GM12878 (cell line): ENCODE results near the gene TRIAP1. TPM values are rescaled to one million over a fixed set of nuclear protein-coding genes. Genes with fewer than 3 reads are reported as not detected.

Source experiments
- ATAC-seq: fragments of 200-7000 bp; cut with Tn5 transposase; 3 replicates; pipeline ENCODE4 v1.9.1; 2020; ENCODE audit warnings: mild to moderate bottlenecking, moderate library complexity
- BruUV-seq: library from RNA; stranded (reverse); fragments of 400-500 nt; replicated peaks from 2 replicates; lab custom pipeline; 2021; lab: Mats Ljungman, UMichigan
- CTCF ChIA-PET: fragments of 300-600 bp; sonication (Branson Sonifier 250); formaldehyde crosslinking; extraction: SDS; loops from one replicate; lab custom pipeline; 2021; ENCODE audit warnings: inconsistent platforms; lab: Yijun Ruan, JAX
- POLR2A ChIA-PET: fragments of 350-600 bp; formaldehyde crosslinking; extraction: SDS; loops from one replicate; lab custom pipeline; 2021; ENCODE audit warnings: inconsistent platforms; lab: Charles Lee
- RAD21 ChIA-PET: fragments of 300-600 bp; sonication (Branson Sonifier 250); formaldehyde crosslinking; loops from one replicate; lab custom pipeline; 2023; ENCODE audit warnings: antibody characterized with exemption; ENCODE audit not compliant: unreplicated experiment; lab: Charles Lee
- SMC1A ChIA-PET: fragments of 300-600 bp; sonication (Branson Sonifier 250); formaldehyde crosslinking; loops from one replicate; lab custom pipeline; 2023; ENCODE audit not compliant: unreplicated experiment, uncharacterized antibody; lab: Charles Lee
- DNase-seq: peaks from one replicate; pipeline ENCODE4 v3.0.0-alpha.2; 2011; ENCODE audit warnings: low read depth, low spot score
- FAIRE-seq: peaks from 3 replicates; lab custom pipeline; 2011; peaks lifted over from hg19 to GRCh38; lab: Jason Lieb, UNC
- H2AFZ ChIP-seq: 2 replicates; pipeline ENCODE4 v1.6.0; 2011; ENCODE audit warnings: low read depth, low read length, control low read depth; ENCODE audit not compliant: control insufficient read depth
- H3K27ac ChIP-seq: 2 replicates; pipeline ENCODE4 v1.5.1; 2011; ENCODE audit warnings: control low read depth; ENCODE audit not compliant: control insufficient read depth, insufficient read depth
- H3K27me3 ChIP-seq, 2 experiments: replicated peaks in 1 of 2; 2 replicates each; pipeline versions ENCODE4 v1.6.0 to v1.6.1; 2011; ENCODE audit warnings: low read length in 1 of 2; ENCODE audit not compliant: control insufficient read depth in 2 of 2, insufficient read depth in 2 of 2
- H3K36me3 ChIP-seq, 2 experiments: 2 replicates each; pipeline ENCODE4 v1.5.1; 2011; ENCODE audit warnings: low read length in 1 of 2; ENCODE audit not compliant: control insufficient read depth in 2 of 2, insufficient read depth in 2 of 2
- H3K4me1 ChIP-seq: 2 replicates; pipeline ENCODE4 v1.6.1; 2011; ENCODE audit warnings: mild to moderate bottlenecking, low read length, moderate library complexity, mixed read lengths; ENCODE audit not compliant: control insufficient read depth, insufficient read depth
- H3K4me2 ChIP-seq: 2 replicates; pipeline ENCODE4 v1.6.0; 2011; ENCODE audit warnings: control low read depth; ENCODE audit not compliant: control insufficient read depth, insufficient read depth
- H3K4me3 ChIP-seq: fragments of 200-600 bp; sonication (generic); 2 replicates; pipeline ENCODE4 v1.5.1; 2016
- H3K79me2 ChIP-seq: 2 replicates; pipeline ENCODE4 v1.6.0; 2011; ENCODE audit warnings: low read length; ENCODE audit not compliant: control insufficient read depth, insufficient read depth
- H3K9ac ChIP-seq: 2 replicates; pipeline ENCODE4 v1.8.0; 2011; ENCODE audit warnings: low read length, control low read depth, mixed read lengths; ENCODE audit not compliant: control insufficient read depth, insufficient read depth
- H3K9me3 ChIP-seq: replicated peaks from 3 replicates; pipeline ENCODE4 v1.5.1; 2011; ENCODE audit warnings: mild to moderate bottlenecking, low read length; ENCODE audit not compliant: control insufficient read depth, insufficient read depth
- H4K20me1 ChIP-seq: 2 replicates; pipeline ENCODE4 v1.6.0; 2011; ENCODE audit not compliant: control insufficient read depth, insufficient read depth
- CBX5 ChIP-seq: sonication (generic); IDR thresholded peaks from 2 replicates; pipeline ENCODE4 v1.6.1; 2016; ENCODE audit warnings: low read depth, moderate library complexity, mild to moderate bottlenecking, inconsistent platforms
- CREB1 ChIP-seq: IDR thresholded peaks from 2 replicates; pipeline ENCODE4 v1.6.1; 2012; ENCODE audit warnings: low read depth, mild to moderate bottlenecking, inconsistent platforms
- EED ChIP-seq: sonication (generic); IDR thresholded peaks from 2 replicates; pipeline ENCODE4 v1.6.1; 2016; ENCODE audit warnings: antibody characterized with exemption, low read depth
- EZH2 ChIP-seq: IDR thresholded peaks from 2 replicates; pipeline ENCODE4 v1.6.1; 2012; ENCODE audit warnings: low read depth, mild to moderate bottlenecking, control low read depth, inconsistent platforms, low read length, borderline replicate concordance; ENCODE audit not compliant: control insufficient read depth
- FOS ChIP-seq: IDR thresholded peaks from 3 replicates; pipeline ENCODE4 v1.6.1; 2011; ENCODE audit warnings: borderline replicate concordance; ENCODE audit not compliant: insufficient read length; ENCODE audit errors: extremely low read depth
- IKZF2 ChIP-seq, 2 experiments: fragments of 450-650 bp; IDR thresholded peaks; 2 replicates each; pipeline ENCODE4 v1.6.1; 2017; ENCODE audit warnings: mild to moderate bottlenecking in 2 of 2, moderate library complexity in 2 of 2
- MEF2A ChIP-seq: IDR thresholded peaks from 2 replicates; pipeline ENCODE4 v1.6.1; 2011; ENCODE audit warnings: low read depth, mild to moderate bottlenecking, low read length, moderate library complexity; ENCODE audit not compliant: insufficient read depth
- MEF2B ChIP-seq: fragments of 450-650 bp; IDR thresholded peaks from 2 replicates; pipeline ENCODE4 v1.6.1; 2018; ENCODE audit warnings: mild to moderate bottlenecking, moderate library complexity; ENCODE audit not compliant: partially characterized antibody, poor library complexity, severe bottlenecking
- PAX5 ChIP-seq: IDR thresholded peaks from 2 replicates; pipeline ENCODE4 v1.6.1; 2011; ENCODE audit warnings: low read depth, low read length, borderline replicate concordance
- PAX8 ChIP-seq: fragments of 450-650 bp; IDR thresholded peaks from 2 replicates; pipeline ENCODE4 v1.6.1; 2017; ENCODE audit warnings: mild to moderate bottlenecking, moderate library complexity
- SMC3 ChIP-seq: IDR thresholded peaks from 2 replicates; pipeline ENCODE4 v1.6.1; 2011; ENCODE audit warnings: low read length, improper control_type of control experiment, borderline replicate concordance
- STAT1 ChIP-seq: fragments of 450-650 bp; conservative IDR thresholded peaks from 2 replicates; pipeline ENCODE4 v1.6.1; 2014; ENCODE audit warnings: antibody characterized with exemption, mild to moderate bottlenecking
- TBL1XR1 ChIP-seq: IDR thresholded peaks from 2 replicates; pipeline ENCODE4 v1.6.1; 2012; ENCODE audit warnings: low read depth, low read length, improper control_type of control experiment
- USF1 ChIP-seq: IDR thresholded peaks from 2 replicates; pipeline ENCODE4 v1.6.1; 2011; ENCODE audit warnings: borderline replicate concordance, low read depth, mild to moderate bottlenecking, moderate library complexity, mixed read lengths, low read length; ENCODE audit not compliant: insufficient read depth; ENCODE audit errors: extremely low read length
- YY1 ChIP-seq: IDR thresholded peaks from 2 replicates; pipeline ENCODE4 v1.6.1; 2011; ENCODE audit warnings: low read depth, mild to moderate bottlenecking, low read length
- WGBS: methylation state at CpG from one replicate; pipeline ENCODE4 v1.1.6; 2016; ENCODE audit warnings: low lambda C conversion rate; ENCODE audit not compliant: insufficient replicate concordance, insufficient coverage; ENCODE audit errors: missing lambda C conversion rate; 5-methylcytosine and 5-hydroxymethylcytosine counted together
- in situ Hi-C: fragments of 300-500 bp; cut with MboI; formaldehyde crosslinking; loops from 9 replicates; pipeline ENCODE4 v1.14.3; 2018; ENCODE audit warnings: mixed read lengths
- intact Hi-C: fragments of 100-400 bp; cut with micrococcal nuclease; formaldehyde crosslinking; loops from one replicate; pipeline ENCODE4 v1.14.2; 2022; ENCODE audit not compliant: unreplicated experiment
- polyA plus RNA-seq, 11 experiments: library from polyadenylated mRNA; depleted of rRNA in 4 of 11; unstranded in 6 of 11; stranded (reverse) in 5 of 11; fragments of >200 nt; fragmentation: Nextera tagmentation in 4 of 11; fragmentation: Illumina TruSeq in 1 of 11; extraction: Ambion mirVana in 4 of 11; extraction: Trizol in 1 of 11; gene quantifications; 1 replicate in 1 of 11; 2 replicates in 10 of 11; pipeline versions ENCODE4 v1.2.1 to v1.2.3, GENCODE V29; 2011 to 2016; ENCODE audit warnings: inconsistent platforms in 2 of 11, missing spikeins in 2 of 11, low read depth in 1 of 11
- total RNA-seq, 4 experiments: library from RNA; depleted of rRNA in 3 of 4; stranded (reverse); fragments of >200 nt in 3 of 4; fragmentation: Illumina TruSeq in 1 of 4; extraction: Trizol in 1 of 4; gene quantifications; 2 replicates each; pipeline versions ENCODE4 v1.2.1 to v1.2.3, GENCODE V29; 2013 to 2021
- TF ChIP-seq, protein P1 (sequence below): fragments of 450-650 bp; IDR thresholded peaks from 2 replicates; pipeline ENCODE4 v1.6.1; 2016; ENCODE audit warnings: mild to moderate bottlenecking
- TF ChIP-seq, protein P2 (sequence below): fragments of 450-650 bp; IDR thresholded peaks from 2 replicates; pipeline ENCODE4 v1.6.1; 2017; ENCODE audit warnings: antibody characterized with exemption, mild to moderate bottlenecking, moderate library complexity

Gene TRIAP1
- total and polyA plus RNA-seq, 10 of the 15 experiments (the other 5 are each of a cell fraction or from before 2014, with no cell fraction given) = 44.8 to 346 (median 80.8) TPM

- ChIA-PET POLR2A (interaction anchor here (0.7 kb wide), 1 partner anchor 11 kb away, joined by 3 read pairs; no protein-coding TSS in a partner anchor), RAD21 (no interaction called here), SMC1A (interaction anchor here (0.7 to 3.0 kb wide), 5 partner anchors 9 to 82 kb away, joined by 3 to 10 read pairs (median 4); no protein-coding TSS in a partner anchor), CTCF (interaction anchor here (1.3 to 4.3 kb wide), 5 partner anchors 14 to 152 kb away, joined by 3 to 39 read pairs (median 6); partner anchors contain the start of genes SIRT4 and SRSF9)
- ATAC-seq (peak; percentile 92), DNase-seq (no peak), FAIRE-seq (no peak)
- no peaks in the 10 kb centered on the region for H3K4me1 ChIP-seq
- no peak overlapping the region for H3K4me2 ChIP-seq
- no peak overlapping the region for H2AFZ ChIP-seq
- peaks cover 8 to 25% of the 10 kb centered on the region in 2 experiments for H3K36me3 ChIP-seq
- H3K27ac ChIP-seq = no peak overlapping the region
- H3K79me2 ChIP-seq = peaks cover 2% of the 10 kb centered on the region
- WGBS = 12% methylated on average over 4 of the region's 4 CpGs
- no peak overlapping the region for H3K9ac ChIP-seq
- H3K27me3 ChIP-seq = no peaks in the 10 kb centered on the region
- no TSS peak for BruUV-seq
- in situ Hi-C loops = no loop called here
- intact Hi-C loops = no loop called here
- no peak overlapping the region for H3K4me3 ChIP-seq
- H3K9me3 ChIP-seq = no peaks in the 10 kb centered on the region
- H4K20me1 ChIP-seq = no peaks in the 10 kb centered on the region
- TF ChIP-seq PAX5 = no peak
- TF ChIP-seq CREB1 = no peak
- TF ChIP-seq USF1 = no peak
- peak; percentile 17; the same call in 1 of the 2 replicates for TF ChIP-seq SMC3
- TF ChIP-seq EED = no peak
- TF ChIP-seq, protein P1, sequence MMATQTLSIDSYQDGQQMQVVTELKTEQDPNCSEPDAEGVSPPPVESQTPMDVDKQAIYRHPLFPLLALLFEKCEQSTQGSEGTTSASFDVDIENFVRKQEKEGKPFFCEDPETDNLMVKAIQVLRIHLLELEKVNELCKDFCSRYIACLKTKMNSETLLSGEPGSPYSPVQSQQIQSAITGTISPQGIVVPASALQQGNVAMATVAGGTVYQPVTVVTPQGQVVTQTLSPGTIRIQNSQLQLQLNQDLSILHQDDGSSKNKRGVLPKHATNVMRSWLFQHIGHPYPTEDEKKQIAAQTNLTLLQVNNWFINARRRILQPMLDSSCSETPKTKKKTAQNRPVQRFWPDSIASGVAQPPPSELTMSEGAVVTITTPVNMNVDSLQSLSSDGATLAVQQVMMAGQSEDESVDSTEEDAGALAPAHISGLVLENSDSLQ = no peak
- TF ChIP-seq YY1 = no peak
- TF ChIP-seq, protein P2, sequence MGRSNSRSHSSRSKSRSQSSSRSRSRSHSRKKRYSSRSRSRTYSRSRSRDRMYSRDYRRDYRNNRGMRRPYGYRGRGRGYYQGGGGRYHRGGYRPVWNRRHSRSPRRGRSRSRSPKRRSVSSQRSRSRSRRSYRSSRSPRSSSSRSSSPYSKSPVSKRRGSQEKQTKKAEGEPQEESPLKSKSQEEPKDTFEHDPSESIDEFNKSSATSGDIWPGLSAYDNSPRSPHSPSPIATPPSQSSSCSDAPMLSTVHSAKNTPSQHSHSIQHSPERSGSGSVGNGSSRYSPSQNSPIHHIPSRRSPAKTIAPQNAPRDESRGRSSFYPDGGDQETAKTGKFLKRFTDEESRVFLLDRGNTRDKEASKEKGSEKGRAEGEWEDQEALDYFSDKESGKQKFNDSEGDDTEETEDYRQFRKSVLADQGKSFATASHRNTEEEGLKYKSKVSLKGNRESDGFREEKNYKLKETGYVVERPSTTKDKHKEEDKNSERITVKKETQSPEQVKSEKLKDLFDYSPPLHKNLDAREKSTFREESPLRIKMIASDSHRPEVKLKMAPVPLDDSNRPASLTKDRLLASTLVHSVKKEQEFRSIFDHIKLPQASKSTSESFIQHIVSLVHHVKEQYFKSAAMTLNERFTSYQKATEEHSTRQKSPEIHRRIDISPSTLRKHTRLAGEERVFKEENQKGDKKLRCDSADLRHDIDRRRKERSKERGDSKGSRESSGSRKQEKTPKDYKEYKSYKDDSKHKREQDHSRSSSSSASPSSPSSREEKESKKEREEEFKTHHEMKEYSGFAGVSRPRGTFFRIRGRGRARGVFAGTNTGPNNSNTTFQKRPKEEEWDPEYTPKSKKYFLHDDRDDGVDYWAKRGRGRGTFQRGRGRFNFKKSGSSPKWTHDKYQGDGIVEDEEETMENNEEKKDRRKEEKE = no peak
- no peak for TF ChIP-seq FOS
- TF ChIP-seq PAX8 = no peak
- TF ChIP-seq EZH2 = no peak
- no peak for TF ChIP-seq STAT1
- no peak for TF ChIP-seq MEF2B
- TF ChIP-seq MEF2A = no peak
- no peak for TF ChIP-seq IKZF2 (IDR thresholded peaks at IDR 0.05)
- TF ChIP-seq TBL1XR1 = no peak
- no peak for TF ChIP-seq CBX5
These were observed 7.8 kb upstream of the TRIAP1 start for GRCh38 chr12:120453977-120454376.
